Stimulated activated CD4-positive, alpha-beta T cell treated with anti-CD3 and anti-CD28 coated beads, Interleukin-1b, Interleukin-23, amount 100 ng/mL, for 48 hours (primary cell): ENCODE measurements around the gene TFAP2A.

Experiments used
- DNase-seq: peaks from one replicate; pipeline ENCODE4 v3.0.0-alpha.2; 2020

The TFAP2A gene

DNA sequence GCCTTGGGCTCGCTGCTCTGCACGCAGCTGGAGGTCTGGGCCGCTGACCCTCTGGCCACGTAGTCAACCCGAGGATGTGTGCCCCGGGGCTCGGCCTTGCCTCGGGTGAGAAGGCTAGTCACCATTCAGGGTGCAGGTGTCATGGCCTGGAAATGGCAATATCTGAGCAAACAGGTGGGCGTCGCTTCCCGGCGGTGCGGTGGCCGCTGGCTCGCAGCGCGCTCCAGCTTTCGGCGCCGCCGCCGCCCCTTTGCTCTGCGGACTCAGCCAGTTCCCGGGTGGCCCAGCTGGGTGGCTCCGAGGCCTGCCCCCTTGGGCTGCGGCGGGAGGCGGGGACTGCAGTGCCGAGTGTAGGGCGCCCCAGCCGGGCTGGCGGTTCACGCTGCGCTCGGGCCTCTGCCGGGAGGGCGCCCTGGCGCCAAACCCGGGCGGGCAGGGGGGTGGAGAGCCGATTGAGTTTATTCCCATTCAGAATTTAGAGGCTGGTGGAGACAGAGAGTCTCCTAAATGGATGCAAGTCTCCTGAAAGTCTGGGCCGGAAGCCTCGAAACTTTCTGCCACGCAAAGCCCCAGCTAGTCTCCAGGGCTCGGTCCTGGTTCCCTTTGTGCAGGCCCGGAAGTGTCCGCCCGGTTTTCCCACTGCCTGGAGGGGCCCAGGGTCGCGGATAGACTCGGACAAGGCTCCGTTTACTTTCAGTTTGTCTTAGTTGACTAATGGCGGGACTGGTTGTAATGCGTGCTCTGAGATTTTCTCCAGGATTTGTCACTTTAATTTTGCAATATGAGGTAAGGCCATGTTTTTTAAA is 11.3 kb upstream of the TFAP2A start:
- DNase-seq, result no peak

DNA sequence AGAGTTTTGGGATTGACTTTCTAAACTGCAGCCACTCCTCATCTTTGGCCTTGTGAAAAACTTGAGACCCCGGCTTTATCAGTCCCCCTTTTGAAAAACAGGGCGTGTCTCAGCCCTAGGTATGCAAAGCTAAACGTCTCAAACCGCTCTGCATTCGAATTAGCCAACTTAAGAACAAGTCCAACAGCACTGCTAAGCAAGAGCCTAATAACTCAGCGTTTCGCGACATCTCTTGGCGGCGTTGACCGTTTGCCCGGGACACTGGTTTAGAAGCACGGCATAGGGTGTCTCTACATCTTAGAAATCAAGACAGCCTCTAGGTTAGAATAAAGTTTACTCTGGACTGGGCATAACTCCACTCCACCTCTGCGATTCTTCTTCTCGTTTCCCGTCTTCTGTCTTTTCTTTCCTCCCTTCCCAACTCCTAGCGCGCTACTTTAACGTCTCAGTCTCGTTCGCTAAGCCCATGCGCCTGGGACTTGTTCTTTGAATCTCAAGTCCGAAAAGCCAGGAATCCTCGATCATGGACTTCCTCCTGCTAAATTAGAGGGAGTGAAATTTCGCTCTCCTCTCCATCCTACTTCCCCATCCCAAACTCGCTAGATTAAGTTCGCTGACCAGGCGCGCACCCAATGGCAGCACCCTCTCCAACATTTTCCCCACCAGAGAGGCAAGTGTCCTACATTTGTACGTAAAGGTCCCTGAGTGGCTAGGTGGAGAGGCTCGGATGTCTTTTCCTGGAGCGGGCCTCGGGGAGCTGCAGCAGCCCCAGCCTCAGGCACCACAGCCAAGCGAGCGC is 10.5 kb upstream of the TFAP2A start:
- no peak for DNase-seq

DNA sequence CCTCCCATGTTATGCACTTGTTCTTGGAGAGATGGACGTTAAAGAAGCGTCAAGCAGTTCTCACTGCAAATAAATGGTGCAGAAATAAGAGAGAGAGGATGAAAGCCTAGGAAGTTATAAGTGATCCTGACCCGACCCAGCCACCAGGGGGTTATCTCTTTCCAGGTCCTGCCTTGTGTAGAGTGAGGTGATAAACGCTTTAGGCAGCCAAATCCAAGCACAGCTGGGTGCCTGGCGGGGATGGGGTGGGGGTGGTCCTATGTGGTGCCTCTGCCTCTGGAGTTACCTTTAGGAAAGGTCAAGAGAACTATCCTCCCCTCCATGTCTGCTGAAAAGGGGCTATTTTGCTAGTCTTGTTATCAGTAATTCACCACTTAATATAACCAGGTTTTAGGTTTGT is 9.2 kb upstream of the TFAP2A start:
- DNase-seq, result no peak

DNA sequence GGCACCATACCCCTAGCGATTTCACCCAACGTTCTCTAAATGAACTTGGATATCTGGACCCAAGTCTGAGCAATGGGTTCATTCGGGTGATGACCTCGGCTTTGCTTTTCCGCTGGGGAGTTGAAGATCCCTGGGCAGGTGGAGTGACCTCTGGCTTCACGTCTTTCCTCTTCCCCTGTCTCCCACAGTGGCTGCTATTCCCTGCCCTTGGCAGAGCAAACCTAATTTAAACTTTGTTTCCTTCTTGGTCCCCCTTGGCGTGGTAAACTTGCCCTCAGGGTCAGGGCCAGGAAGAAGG is 7.8 kb upstream of the TFAP2A start:
- DNase-seq, result no peak

GRCh38 chr6:10421921-10422736 is 7.3 kb upstream of the TFAP2A start:
- no peak for DNase-seq

DNA sequence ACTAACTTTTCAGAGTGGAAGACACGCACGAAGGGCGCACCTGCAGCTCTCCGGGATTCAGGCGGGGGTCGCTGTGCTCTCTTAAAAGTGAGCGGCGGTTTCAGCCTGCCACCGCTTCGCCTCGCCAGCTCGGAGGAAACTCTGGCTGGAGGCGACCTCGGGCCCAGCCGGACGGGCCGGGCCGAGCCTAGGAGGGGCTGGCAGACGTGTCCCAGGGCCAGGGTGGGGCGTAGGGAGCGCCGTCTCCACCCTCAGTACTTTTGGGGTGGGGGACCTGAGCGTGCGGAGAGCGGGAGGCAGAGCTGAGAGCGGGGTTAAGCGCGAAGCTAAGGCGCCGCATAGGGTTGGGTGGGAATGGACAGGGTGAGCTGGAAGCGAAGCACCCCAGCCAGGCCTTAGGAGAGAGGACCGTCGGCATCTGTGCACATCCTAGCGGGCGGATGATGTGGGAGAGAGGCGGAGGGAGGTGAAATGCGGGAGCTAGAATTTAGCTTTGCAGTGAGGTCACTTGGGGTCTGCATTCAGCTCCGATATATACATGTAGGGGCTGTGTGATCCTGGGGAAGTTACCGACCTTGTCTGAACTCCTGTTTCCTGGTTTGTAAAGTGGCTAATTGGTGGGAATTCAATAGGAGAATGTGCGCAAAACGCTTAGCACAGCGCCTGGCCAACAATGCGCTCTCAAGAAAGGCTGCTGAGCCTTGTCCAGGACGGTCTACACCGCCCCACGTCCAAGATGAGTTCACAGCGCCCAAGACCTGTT is 6.5 kb upstream of the TFAP2A start:
- no peak for DNase-seq

- DNase-seq, result no peak
Measured at GRCh38 chr6:10420546-10421157, 5.8 kb upstream of the TFAP2A start.

DNA sequence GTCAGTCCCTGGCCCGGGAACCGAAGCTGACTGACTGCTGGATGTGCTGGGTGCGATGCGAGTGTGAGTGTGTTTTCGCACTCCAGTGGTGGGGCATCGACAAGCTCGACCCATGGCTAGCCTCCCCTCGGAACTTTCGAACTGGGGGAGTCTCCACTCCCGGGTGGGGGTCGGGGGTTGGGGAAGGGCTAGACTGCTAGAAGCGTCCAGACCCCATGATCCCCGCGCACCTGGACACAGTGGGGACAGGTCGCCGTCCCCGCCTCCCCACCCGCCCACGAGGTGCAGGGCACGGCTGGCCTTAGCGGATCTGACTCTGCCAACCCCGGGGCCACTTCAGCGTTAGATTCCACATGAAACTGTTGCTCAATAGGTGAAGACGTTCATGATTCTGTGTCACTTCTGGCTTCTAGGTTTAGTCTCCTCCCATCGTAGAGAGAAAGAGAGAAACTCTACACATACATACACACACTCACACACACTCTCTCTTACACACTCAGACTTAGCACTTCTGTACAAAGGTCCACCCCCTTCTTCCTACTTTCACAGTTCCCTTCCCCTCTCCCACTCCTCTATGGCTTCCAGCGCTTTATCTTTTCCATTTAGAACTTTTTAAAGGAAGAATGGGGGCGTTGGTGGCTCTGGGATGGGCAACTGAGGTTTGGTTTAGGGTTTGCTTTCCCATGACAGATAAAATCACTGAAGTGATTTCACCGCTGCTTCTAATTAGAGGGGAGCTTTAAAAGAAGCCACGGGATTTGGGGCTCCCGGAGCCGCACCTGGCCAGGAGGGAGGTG is 5.1 kb upstream of the TFAP2A start:
- DNase-seq, result no peak

GRCh38 chr6:10418862-10419748 is 4.2 kb upstream of the TFAP2A start:
- no peak for DNase-seq

GRCh38 chr6:10418361-10418861 is 3.5 kb upstream of the TFAP2A start:
- no peak for DNase-seq

DNA sequence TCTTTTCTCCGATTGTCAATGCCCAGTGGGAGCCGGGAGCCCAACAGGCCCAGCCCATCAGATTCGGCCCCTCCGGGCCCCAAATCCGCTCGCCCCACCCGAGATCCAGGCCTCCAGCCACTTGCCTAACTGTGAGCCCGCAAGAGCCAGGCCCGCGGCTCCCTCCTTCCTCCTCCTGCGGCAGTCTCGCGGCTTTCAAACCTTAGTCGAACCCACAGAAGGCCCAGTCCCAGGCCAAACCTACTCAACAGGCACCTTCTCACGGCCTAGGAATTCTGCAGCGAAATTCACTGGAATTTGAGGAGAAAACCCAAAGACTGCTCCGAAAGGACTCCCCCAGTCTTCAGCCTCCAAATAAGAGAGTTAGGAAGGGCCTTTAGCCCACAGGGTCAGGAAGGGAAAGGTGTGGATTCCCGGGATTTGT is 2.8 kb upstream of the TFAP2A start:
- DNase-seq, result no peak

- DNase-seq, result no peak
Measured at GRCh38 chr6:10416863-10417641, 2.2 kb upstream of the TFAP2A start.

GRCh38 chr6:10416516-10416862 is 1.6 kb upstream of the TFAP2A start:
- no peak for DNase-seq

- no peak for DNase-seq
Measured at GRCh38 chr6:10415617-10416480, 975 bp upstream of the TFAP2A start.

- no peak for DNase-seq
Measured at GRCh38 chr6:10413850-10414738, 780 bp downstream of the TFAP2A start.

- no peak for DNase-seq
Measured at GRCh38 chr6:10413262-10413849, 1.5 kb downstream of the TFAP2A start.
